ENCODE measurements around the gene SRMS.

Gene SRMS

DNA sequence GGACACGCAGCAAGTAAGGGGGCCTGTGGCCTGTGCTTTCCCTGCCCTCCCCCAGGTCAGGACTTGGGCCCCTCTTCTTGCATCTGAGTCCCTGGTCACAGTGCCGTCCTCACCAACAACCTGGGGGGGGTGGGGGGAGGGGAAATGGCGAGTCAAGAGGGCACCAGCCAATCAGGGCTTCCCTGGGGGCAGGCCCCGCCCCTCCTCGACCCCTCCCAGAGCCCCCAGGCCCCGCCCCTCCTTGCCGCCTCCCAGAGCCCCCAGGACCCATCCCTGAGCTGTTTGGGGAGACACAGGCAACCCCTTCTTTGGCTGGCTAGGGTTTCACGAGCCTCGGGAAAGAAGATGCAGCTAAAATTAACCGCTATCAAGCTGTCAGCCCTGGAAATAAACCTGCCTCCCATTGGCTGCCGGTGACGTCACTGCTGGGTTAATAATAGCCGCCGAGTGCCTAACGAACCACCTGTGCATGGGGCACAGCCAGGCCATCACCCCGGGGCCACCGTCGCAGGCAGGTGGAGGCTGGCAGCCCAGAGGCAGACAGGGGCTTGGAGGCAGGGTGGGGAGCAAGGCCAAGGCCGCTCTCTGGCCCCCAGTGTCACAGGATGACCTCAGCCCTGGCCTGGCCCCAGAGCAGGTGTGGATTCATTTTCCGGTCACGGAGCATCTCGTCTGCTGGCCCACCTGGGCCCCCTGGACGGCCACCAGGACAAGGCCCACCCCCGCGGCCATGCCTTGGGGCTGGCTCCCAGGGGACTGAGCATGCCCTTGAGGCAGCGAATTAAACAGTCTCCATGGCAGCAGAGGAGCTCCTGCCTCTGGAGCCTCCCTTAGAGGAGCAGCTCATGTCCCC, 45.5 kb downstream of the SRMS start:
- DNase-seq (ENCODE audit: low read depth, low spot score): no peak

DNA sequence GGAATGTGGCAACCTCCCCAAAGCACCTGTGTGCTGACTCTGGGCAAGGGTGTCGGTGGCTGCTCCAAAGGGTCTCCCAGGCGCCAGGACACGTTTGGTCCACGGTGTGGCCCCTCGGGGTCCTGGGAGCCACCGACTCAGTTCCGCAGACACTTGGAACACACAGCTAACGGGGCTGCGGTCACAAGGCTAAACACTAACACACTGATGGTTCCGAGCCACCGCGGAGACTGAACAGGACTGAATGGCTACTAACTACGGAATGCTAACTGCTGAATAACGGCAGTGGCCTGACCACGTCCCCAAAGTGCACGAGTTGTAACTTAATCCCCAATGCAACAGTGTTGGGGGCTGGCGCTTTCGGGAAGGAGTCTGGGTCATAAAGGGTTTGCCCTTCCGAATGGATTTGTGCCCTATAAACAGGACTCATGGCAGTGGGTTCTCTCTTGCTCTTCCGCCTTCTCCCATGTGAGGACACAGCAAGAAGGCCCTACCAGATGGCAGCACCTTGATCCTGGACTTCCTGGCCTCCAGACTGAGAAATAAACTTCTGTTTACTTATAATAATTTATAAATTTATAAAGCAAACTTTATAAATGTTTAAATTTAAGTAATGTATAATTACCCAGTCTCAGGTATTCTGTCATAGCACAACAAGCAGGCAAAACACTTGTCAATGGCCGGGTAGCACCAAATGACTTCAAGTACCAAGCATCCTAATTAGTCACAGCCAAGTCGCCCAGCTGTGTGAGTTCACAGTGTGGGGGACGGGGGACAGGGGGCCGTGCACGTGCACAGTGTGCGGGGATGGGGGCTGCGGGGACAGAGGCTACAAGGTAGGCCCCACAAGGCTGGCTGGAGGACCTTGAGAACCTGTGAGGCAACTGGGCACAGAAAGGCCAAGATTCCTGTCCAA, 46.4 kb downstream of the SRMS start:
- no peak for DNase-seq (ENCODE audit: low read depth, low spot score)

DNA sequence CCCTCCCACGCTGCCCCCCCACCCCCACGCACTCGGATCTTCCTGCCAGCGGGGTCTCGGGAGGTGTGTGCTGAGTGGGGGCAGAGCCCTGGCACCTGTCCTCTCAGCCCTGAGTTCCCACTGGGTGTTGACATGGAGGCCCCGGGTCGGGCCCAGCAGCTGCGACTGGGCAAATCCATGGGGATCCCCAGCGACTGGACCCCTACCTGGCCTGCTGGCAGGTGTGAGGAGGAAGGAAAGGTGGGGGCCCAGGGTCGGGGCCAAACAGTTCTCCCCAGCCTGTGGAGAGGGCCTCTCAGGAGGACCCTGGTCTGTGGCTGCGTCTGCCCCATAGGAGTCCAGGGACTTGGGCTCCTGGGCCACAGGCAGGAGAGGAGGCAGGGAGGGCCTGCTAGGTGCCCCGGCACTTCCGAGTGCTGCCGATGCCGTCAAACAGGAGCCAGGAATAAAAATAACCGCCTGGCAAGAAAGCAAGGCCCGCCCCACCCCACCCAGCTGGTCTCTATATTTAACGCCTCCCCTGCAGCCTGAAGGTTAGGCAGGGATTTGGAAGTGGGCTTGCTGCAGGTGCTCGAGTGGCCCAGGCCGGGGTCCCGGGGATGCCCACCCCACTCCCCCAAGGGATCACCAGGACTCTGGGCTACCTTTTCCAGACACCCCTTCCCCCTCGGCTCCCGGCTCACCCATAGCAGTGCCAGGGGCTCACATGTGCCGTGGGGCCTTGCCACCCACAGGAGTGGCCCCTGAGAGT, 47.2 kb downstream of the SRMS start:
- DNase-seq (ENCODE audit: low read depth, low spot score): no peak

DNA sequence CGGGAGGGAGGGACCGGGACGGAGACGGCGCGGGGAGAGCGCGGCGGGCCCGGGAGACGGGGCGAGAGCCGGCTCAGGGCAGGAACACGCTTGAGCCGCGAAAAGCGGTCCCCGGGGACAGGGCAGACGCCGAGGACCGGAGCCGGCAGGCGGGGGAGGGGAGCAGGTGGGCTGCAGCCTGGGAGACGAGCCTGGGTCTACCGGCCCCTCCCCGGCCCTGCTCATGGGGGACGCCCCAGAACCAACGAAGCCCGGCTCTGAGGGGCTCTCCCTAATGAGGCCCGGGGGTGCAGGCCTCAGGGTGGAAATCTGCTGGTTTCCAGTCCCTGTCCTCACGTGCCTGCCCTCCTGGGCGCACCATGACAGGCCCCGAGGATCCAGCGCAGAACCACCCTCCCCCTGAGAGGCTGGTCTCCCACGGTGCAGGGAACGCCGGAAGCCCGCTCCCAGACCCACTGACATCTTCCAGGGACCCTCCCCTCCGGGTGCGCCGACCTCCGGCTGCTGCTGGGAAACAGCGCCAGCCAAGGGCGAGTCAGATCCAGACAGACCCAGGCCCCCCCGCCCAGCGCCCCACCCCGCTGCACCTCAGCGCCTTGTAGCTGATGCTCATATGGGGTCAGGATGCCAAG, 48.1 kb downstream of the SRMS start:
- DNase-seq (ENCODE audit: low read depth, low spot score): no peak

DNA sequence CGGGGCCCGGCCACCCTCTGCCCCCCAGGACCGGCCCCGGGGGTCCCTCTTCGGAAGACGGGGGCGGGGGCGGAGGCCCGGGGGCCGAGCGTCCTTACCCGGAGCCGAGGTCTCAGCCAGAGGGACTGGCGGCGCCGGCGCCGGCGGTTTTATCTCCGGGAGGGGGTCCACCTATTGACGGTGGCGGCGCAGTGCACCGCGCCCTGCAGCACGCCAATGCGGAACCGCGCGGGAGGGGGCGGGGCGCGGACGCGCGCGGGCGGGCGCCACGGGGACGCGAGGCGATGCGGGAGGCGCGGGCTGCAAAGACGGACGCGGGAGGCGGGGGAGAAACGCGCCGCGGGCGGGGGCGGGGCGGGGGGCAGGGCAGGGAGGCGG, 48.6 kb downstream of the SRMS start, which contains the start of gene EEF1A2:
Gene EEF1A2, minus strand, starts transcription at position 124 of the 378 bp plus-strand sequence. CDS start 1,320 bp downstream, outside the sequence.
- no peak for DNase-seq (ENCODE audit: low read depth, low spot score)

DNA sequence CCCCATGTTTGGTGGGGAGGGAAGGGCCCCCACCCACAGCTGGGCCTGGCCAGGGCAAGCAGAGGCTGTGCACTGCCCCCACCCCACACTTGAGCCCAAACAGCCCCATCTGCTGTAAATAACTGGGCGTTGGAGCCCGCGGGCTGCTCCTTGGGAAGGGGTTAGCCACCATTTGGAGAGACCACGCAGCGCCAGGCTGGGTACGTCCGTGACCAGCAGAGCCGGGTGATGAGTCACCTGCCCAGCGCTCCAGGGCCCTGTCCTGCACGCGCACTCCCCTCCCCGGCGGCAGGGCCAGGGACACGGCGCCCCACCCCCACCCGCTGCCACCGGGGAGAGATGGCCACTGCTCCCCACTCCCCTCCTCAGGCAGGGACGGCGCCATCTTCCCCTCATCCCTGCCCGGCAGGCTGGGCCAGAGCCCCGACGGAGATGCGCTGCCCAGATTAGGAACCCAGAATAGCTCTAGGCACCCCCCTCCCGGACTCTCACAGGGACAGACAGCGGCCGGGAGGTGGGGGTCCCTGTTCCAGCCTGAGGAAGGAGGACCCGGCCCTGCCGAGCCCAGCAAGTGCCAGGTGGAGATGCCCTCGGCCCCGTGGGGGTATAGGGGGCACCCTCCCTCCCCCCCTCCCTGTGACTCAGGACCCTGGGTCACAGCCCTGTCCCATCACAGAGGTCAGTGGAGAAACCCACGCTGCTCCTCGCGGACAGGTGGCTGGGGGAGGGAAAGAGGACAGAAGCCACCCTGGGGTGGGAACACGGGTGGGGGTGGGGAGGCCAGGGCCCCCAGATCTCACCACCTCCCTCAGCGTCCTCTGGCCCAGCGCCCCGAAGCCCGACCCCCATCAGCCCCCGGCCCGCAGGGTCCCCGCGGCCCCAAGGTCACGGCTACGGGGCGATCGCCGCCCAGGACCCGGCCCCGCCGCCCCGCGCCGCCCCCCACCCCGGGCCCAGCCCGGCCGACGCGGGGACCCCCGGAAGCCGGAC, 49.3 kb downstream of the SRMS start:
- no peak for DNase-seq (ENCODE audit: low read depth, low spot score)

DNA sequence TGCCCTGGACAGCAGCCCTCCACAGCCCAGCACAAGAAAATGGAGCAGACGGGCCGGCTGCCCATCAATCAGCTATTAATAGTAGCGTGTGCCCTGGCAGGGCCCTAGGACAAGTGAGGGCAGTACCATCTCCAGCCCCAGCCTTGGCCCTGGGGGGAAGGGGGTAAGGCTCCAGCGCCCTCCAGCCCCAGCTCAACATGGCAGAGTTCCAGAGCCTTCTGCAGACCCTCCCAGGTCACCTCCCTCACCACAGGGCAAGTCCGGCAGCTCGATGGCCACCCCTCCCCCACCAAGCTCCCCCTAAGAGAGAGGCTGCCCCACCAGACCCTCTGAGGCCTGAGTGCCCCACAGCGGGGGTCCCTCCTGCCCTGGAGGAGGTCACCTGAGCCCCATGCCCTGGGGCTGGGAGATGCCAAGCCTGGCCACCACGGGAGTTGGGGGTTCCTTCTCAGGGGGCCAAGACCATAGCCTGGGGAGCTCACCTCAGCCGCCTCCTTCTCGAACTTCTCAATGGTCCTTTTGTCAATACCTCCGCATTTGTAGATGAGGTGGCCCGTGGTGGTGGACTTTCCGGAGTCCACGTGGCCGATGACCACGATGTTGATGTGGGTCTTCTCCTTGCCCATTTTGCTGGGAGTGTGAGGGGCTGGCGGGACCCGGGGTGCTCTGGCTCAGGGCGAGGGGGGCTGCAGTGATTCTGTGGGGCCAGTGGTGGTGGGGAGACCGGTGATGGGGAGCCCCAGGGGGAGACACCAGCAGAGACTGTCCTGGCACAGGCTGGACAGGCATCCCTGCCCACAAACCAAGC, 50.2 kb downstream of the SRMS start:
- DNase-seq (ENCODE audit: low read depth, low spot score): no peak

DNA sequence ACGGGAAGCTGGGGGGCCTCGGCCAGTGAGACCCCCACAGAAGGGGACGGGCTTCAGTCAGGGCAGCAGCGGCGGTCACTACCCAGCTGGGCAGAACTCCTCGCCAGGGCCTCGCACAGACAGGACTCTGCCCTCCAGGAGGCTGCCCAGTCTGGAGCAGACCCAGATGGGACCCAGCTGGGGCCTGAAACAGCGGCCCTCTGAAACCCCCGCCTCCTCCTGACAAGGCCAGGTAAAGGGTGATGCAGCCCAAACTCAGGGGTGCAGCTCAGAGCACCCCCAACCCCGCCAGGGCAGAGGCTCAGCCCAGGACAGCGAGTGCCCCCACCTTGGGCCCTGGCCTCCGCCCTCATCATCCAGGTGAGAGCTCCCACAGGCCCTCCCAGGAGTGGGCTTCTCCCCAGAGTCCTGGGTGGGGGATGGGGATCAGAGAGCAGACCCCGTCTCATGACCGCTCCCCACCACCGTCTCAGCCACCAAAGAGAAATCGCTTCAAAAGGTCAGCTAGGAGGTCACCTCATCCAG, 50.9 kb downstream of the SRMS start:
- DNase-seq (ENCODE audit: low read depth, low spot score): no peak

DNA sequence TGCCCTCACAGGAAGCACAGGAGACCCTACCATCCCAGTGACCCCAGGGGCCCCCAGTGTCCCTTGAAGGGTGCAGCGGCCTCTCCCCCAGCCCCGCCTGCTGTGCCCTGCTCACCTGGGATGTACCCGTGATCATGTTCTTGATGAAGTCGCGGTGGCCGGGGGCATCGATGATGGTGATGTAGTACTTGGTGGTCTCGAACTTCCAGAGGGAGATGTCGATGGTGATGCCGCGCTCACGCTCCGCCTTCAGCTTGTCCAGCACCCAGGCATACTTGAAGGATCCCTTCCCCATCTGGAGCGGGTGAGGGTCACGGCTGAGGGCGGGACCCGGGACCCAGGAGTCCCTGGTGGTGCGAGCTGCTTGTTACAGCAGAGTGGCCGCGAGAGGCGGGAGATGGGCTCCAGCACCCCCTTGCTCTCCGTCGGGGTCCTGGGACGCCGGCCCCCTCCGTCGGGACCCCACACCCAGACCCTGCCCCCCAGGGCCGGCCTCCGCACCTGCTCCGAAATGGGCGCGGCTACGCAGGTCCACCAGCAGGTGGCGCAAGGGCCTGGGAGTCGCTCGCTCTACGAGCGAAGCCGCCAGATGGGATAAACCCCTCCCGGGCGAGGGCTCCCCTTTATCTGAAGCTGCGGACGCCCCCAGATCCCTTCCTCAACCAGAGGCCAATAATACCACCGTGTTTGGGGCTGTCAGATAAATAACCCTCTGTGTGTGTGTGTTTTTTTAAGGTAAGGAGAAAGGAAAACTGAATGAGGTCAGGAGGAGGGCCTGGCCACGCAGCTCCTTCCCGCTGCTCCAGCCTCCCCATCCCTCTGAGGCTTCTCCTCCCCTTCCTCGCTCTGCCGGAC, 51.6 kb downstream of the SRMS start:
- DNase-seq (ENCODE audit: low read depth, low spot score): peak; percentile 63

DNA sequence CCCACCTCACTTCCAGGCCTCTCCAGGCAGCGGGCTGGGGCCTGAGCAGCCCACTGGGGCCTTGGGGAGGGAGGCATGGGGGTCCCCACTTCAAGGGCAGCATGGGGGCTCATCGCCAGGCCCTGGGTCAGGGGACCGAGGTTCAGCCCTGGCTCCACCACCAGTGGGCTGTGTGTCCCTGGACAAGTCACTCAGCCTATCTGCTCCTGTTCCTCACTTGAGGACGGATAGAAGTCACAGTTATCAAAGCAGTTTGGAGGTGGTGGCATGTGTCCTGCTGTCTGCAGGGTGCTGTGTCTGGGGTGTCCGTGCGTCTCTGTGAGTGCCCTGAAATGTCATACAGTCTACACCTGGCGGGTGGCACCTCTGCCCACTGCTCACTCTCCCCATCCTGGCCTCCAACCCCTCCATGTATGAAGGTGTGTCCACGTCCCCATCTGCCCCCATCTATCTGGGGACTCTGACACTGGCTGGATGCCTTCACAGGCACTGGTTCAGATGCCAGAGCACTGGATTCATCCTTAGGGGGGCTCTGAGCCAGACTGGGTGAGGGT, 52.3 kb downstream of the SRMS start:
- DNase-seq (ENCODE audit: low read depth, low spot score): no peak

DNA sequence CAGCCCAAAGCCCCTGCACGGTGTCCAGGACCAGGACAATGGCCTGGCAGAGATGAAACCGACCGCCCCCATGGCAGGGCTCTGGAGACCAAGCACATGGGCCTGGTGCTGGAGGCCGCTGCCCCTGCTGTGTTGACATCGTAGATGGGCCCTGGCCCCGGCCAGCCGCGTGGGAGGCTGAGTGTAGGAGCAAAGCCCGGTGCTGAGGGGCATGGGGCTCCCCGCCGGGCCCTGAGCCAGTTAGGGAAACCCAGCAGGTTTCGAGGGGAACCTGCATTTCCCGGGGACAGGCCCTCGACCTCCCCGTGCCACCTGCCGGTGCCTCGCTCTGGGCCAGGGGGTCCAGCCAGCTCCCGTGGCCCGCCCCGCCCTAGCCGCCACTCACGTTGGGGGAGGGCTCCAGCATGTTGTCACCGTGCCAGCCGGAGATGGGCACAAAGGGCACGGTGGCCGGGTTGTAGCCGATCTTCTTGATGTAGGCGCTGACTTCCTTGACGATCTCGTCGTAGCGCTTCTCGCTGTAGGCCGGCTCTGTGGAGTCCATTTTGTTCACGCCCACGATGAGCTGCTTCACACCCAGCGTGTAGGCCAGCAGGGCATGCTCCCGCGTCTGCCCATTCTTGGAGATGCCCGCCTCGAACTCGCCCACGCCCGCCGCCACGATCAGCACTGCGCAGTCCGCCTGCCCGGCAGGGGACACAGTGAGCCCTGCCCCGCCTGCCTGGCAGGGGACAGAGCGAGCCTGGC, 53.0 kb downstream of the SRMS start:
- DNase-seq (ENCODE audit: low read depth, low spot score): no peak

DNA sequence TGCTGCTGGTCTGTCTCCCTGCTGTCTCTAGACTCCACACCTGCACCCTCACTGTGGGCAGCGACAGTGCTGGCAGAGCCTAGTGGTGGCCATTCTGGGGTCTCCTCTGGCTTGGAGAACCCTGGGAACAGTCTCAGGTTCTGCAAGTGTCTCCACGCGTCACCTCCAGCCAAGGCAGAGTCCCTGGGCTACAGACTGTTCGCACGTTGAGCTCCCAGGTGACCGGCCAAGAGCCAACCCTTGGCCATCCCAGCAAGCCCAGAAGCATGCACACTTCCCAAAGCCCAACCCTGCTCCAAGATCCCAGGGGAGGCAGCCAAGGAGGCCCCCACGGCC, 53.5 kb downstream of the SRMS start:
- no peak for DNase-seq (ENCODE audit: low read depth, low spot score)

DNA sequence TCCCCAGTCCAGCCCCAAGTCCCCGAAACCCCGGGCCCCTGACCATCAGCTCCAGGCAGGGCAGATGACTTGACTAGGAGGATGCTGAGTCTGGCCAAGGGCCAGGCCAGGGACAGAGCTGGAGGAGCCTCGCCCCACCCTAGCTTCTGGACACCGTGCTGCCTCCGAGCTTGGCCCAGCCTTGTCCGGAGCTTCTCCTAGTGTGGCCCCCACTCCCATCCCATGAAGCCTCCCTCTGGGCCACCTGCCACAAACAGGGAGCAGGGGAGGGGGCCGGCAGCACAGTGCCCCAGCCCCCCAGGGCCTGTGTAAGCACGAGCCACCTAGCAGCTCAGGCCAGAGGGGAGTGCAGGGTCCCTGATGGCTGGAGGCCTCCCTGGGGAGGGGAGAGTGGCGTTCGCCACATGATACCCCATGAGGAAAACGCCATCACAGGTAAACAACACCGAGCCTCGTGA, 54.0 kb downstream of the SRMS start:
- DNase-seq (ENCODE audit: low read depth, low spot score): no peak

DNA sequence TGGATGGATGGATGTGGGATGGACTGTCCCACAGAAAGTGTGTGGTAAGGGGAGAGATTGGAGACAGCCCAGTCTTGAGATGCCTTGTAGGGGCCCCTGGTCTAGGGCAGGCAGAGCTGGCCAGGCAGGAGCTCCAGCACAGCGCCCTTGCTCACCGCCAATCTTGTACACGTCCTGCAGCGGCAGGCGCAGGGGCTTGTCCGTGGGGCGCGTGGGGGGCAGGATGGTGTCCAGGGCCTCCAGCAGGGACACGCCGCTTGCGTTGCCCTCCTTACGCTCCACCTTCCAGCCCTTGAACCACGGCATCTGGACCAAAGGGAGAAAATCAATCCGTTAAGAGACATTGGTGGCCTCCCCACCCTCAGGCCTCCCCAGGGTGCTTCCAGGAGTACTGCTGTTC, 54.6 kb downstream of the SRMS start:
- no peak for DNase-seq (ENCODE audit: low read depth, low spot score)

DNA sequence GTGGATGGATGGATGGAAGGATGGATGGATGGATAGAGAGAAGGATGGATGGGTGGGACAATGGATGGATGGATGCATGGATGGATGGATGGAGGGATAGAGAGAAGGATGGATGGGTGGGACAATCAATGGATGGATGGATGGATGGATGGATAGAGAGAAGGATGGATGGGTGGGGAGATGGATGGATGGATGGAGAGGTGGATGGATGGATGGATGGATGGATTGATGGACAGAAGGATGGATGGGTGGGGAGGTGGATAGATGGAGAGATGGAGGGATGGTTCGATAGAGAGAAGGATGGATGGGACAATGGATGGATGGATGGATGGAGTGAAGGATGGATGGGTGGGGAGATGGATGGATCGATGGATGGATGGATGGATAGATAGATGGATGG, 55.0 kb downstream of the SRMS start:
- no peak for DNase-seq (ENCODE audit: low read depth, low spot score)

DNA sequence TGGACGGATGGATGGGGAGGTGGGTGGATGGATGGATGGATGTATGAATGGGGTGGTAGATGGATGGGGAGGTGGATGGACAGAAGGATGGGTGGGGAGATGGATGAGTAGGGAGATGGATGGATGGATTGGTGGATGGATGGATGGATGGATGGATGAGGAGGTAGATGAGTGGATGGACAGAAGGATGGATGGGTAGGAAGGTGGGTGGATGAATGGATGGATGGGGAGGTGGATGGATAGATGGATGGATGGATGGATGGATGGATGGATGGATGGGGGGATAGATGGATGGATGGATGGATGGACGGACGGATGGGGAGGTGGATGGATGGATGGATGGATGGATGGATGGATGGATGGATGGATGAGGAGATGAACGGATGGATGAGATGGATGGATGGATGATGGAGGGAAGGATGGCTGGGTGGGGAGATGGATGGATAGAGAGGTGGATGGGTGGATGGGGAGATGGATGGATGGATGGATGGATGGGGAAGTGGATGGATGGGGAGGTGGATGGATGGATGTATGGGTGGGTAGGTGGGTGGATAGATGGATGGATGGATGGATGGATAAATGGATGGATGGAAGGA, 55.8 kb downstream of the SRMS start:
- no peak for DNase-seq (ENCODE audit: low read depth, low spot score)

DNA sequence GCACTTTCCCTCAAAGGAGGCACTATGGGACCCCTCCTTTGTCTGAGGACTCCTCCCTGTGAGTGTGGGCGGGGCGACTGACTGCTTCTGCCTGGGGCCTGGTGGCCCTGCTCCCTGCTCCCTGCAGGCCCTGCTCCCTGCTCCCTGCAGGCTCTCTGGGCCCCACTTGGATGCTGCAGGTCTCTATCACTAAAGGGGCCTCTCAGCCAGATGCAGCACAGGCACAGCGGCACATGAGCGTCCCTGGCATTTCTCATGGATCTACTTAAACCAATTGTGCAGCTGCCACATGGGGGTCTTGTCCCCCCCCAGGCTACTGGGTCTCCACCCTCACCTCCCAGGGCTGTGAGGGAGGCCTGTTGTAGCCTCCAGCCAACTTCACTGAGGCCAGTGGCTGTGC, 56.5 kb downstream of the SRMS start:
- no peak for DNase-seq (ENCODE audit: low read depth, low spot score)

All from activated naive CD8-positive, alpha-beta T cell treated with anti-CD3 and anti-CD28 coated beads, Interleukin-2, amount 50 U/mL, for 16 hours (primary cell).